Measurements from ENCODE around the gene COBL. TPM values are rescaled to one million over a fixed set of nuclear protein-coding genes. Genes with fewer than 3 reads are reported as not detected.
A peak's percentile ranks its signal among the peaks of the same experiment; 100 is the strongest.

COBL gene
- total and polyA plus RNA-seq, 12 donors, result 0.09 to 1.4 (median 0.53) TPM

DNA sequence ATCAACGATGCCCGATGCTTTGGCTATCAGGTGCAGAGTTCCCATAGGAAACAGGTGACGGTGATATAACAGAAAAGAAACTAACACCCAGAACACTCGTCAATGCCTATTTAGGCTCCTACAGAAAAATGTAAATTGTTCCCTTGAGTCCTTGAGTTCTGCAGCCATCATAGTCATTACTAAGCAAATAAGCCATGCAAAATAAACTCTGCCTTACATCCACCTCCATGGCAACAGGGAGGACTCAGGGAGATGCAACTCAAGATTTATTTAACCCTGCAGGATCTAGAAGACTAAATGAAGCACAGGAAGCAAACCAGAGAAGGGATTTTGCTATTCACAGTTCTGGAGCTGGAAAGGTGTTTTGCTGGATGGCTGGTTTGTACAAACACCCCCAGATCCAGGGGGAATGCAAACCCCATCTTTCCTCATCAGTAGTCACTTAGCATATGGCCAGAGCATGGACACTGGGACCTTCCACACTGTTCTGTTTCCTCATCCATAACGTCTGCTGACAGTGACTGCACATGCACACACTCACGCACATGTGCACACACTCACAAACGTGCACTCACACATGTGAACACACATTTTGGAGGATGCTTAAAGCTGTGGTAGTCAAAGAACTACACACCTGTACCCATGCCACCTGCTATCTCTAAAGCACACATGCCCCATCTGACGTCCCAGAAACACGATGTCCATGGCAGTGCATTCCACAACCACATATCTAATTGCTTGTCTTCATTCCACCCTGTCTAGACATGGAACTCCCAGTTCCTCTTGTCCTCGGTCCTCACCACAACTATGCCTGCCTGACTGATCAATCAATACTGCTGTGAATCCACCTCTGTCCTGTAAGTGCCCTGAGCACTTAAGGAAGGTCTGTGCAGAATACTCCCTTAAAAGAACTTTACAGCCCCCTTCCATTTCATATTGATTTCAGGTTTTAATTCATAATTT is 178.2 kb downstream of the COBL start:
- no peaks in the 10 kb centered on the region for H3K27me3 ChIP-seq
- no peak overlapping the region for H3K4me3 ChIP-seq
- DNase-seq, result no peak
- H3K36me3 ChIP-seq (replicated peaks in 1 of 2), result no peaks in the 10 kb centered on the region
- H3K9me3 ChIP-seq (replicated peaks in 1 of 3), result no peaks in the 10 kb centered on the region
- intact Hi-C loops (cut with DNase I), result no loop called here
- WGBS, 4 donors, result 78 to 85% (median 83%) methylated on average over 10 of the region's 10 CpGs
- no peaks in the 10 kb centered on the region for H3K4me1 ChIP-seq (replicated peaks in 1 of 2)
- no peak overlapping the region for H3K27ac ChIP-seq
- TF ChIP-seq POLR2A (IDR thresholded peaks at IDR 0.05), result no peak
- TF ChIP-seq CTCF (IDR thresholded peaks at IDR 0.05), result no peak

DNA sequence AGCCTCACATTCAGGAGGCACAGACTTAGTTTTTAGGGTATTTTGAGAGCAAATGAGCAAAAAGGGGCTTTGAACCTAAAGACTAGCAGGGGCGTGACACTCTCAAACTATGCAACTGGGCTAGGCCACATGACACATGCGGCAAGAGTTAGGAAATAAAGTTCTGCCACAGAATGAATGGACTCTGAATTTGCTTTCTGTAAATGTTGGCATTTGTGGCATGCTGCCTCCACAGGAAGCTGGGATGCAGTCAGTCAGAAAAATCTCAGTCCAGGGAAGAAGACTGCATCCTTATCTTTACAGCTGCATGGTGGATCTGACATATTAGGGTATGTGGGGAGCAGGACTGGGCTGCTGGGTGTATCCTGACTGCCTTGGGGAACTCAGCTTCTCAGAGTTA is 181.0 kb downstream of the COBL start:
- DNase-seq, result no peak
- TF ChIP-seq POLR2A (IDR thresholded peaks at IDR 0.05) (no peak), CTCF (IDR thresholded peaks at IDR 0.05) (no peak)
- 69 to 97% (median 84%) methylated on average over 2 of the region's 2 CpGs for WGBS, 4 donors
- H3K9me3 ChIP-seq (replicated peaks in 1 of 3), result no peaks in the 10 kb centered on the region
- H3K27ac ChIP-seq, result peak overlapping the region in 1 of 5 donors; percentile 5
- no peaks in the 10 kb centered on the region for H3K36me3 ChIP-seq (replicated peaks in 1 of 2)
- H3K27me3 ChIP-seq, result no peaks in the 10 kb centered on the region
- no peak overlapping the region for H3K4me3 ChIP-seq
- intact Hi-C loops (cut with DNase I), result no loop called here
- H3K4me1 ChIP-seq (replicated peaks in 1 of 2), result no peaks in the 10 kb centered on the region

GRCh38 chr7:51134013-51134441 is 182.6 kb downstream of the COBL start:
- H3K27me3 ChIP-seq, result no peaks in the 10 kb centered on the region
- H3K4me1 ChIP-seq (replicated peaks in 1 of 2), result no peaks in the 10 kb centered on the region
- H3K9me3 ChIP-seq (replicated peaks in 1 of 3), result no peaks in the 10 kb centered on the region
- TF ChIP-seq CTCF (IDR thresholded peaks at IDR 0.05) (no peak), POLR2A (IDR thresholded peaks at IDR 0.05) (no peak)
- no peak for DNase-seq
- H3K4me3 ChIP-seq, result no peak overlapping the region
- H3K27ac ChIP-seq, result peak overlapping the region in 1 of 5 donors; percentile 36
- 64 to 74% (median 67%) methylated on average over 4 of the region's 4 CpGs for WGBS, 4 donors
- intact Hi-C loops (cut with DNase I), result no loop called here
- H3K36me3 ChIP-seq (replicated peaks in 1 of 2), result no peaks in the 10 kb centered on the region

DNA sequence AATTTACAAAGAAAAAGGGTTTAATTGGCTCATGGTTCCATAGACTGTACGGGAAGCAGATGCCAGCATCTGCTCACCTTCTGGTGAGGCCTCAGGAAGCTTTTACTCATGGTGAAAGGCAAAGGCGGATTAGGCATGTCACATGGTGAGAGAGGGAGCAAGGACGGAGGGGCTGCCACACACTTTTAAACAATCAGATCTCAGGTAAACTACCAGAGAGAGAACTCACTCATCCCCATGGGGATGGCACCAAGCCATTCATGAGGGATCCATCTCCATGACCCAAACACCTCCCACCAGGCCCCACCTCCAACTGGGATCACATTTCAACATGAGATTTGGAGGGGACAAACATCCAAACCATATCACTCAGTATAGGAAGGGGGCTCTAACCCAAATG is 183.9 kb downstream of the COBL start:
- Histone ChIP-seq H3K9me3 (replicated peaks in 1 of 3) (no peaks in the 10 kb centered on the region), H3K27ac (peak overlapping the region in 1 of 5 donors; percentile 59), H3K27me3 (no peaks in the 10 kb centered on the region), H3K4me3 (no peak overlapping the region), H3K36me3 (replicated peaks in 1 of 2) (no peaks in the 10 kb centered on the region), H3K4me1 (replicated peaks in 1 of 2) (no peaks in the 10 kb centered on the region)
- WGBS, 4 donors, result 73 to 88% (median 81%) methylated on average over 3 of the region's 3 CpGs
- no peak for DNase-seq
- TF ChIP-seq POLR2A (IDR thresholded peaks at IDR 0.05) (no peak), CTCF (IDR thresholded peaks at IDR 0.05) (no peak)
- intact Hi-C loops (cut with DNase I), result no loop called here

Measured in adrenal gland (tissue), 12 donors.